ENCODE results near the gene GALM.
"Not testable (repeated sequence)": the region's sequence is repeated elsewhere in the genome, so short reads cannot be mapped to it uniquely, and the experiment has no call there.

Gene GALM

GRCh38 chr2:38650717-38651116 is 15.2 kb upstream of the GALM start:
- no peak for FAIRE-seq

- no peak for FAIRE-seq
These were observed 13.3 kb upstream of the GALM start for GRCh38 chr2:38652431-38653273.

DNA sequence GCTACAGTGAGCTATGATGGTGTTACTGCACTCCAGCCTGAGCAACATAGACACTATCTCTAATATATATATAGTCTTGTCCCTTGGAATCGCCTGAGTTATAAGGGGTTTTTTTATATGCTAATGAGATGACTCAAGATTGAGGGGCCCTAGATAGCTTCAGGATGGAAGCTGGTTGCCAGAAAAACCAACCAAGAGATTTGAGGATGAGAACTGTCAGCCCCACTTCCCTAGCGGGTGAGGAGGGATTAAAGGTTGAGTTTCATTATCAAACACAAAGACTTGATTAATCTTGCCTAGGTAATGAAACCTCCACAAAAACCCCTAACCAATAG is 12.6 kb upstream of the GALM start:
- no peak for FAIRE-seq

GRCh38 chr2:38653715-38654527 is 12.0 kb upstream of the GALM start:
- no peak for FAIRE-seq

- FAIRE-seq, result no peak
These were observed 11.2 kb upstream of the GALM start for GRCh38 chr2:38654528-38655381.

GRCh38 chr2:38655441-38655840 is 10.5 kb upstream of the GALM start:
- FAIRE-seq, result no peak

DNA sequence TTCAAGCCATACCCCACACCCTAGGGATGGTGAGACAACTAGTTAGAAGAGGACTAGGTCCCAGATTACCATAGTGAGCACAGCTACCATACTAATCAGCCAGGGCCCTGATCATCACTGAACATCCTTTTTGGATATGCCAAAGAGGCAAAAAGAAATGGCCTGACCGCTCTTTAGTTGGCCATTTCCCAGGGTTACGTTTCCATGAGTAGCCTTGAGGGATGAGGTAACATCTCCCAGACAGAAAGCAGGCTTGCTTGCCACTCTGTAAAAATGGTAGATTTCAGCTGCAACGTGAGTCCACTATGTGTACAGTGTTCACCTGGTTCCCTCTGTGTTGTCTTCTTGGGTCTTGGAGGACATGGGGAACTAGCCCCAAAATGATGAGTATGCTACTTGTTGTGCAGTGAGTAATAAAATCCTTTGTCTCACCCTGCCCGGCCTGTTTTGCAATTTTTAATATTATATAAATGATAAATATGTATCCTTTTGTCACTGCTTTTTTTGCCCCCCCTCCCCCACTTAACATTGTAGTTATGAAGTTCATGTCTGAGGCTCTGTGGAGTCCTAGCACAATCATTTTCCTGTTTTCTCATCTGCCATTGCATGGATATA is 8.9 kb upstream of the GALM start:
- FAIRE-seq, result no peak

DNA sequence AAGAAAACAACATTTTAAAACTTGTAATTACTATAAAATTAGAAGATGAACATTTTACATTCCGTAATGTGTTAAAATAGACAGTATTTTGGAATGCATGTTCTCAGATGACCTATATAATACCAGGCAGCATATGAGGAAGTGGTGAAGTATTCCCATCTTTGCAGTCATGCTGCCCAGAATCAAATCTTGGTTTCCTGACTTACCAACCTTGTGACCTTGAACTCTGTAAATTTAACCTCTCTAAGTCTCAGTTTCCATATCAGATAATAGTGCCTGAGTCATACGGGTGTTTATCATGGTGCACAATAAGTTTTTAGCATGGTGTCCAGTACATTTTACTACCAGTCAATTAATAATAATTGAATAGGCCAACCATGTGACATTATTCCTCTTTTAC is 7.3 kb upstream of the GALM start:
- no peak for FAIRE-seq

DNA sequence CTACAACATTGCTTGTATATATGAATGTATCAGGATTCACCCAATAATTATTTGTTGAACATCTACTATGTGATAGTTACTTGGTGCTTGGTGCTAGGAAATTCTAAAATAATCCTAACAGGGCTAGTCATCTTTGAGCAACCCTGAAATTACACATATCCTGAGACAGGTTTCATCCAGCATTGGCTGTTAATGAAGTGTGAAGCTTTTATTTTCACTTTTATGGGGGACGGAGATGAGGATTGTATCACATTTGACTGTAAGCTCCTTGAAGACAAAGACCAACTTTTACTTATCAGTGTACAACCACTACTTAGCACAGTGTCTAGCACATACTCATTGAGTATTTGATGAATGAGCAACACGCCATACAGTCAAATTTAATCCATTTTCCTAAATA is 6.8 kb upstream of the GALM start:
- FAIRE-seq, result no peak

DNA sequence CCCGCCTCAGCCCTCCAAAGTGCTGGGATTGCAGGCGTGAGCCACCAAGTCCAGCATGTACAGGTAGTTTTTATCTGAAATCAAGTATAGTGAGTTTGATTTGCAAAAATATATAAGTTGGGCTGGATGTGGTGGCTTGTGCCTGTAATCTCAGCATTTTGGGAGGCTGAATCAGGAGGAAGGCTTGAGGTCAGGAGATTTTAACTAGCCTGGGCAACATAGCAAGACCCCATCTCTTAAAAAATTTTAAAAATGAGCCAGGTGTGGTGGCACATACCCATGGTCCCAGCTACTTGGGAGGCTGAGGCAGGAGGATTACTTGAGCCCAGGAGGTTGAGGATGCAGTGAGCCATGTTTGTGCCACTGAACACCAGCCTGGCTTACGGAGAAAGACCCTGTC is 5.6 kb upstream of the GALM start:
- no peak for FAIRE-seq

DNA sequence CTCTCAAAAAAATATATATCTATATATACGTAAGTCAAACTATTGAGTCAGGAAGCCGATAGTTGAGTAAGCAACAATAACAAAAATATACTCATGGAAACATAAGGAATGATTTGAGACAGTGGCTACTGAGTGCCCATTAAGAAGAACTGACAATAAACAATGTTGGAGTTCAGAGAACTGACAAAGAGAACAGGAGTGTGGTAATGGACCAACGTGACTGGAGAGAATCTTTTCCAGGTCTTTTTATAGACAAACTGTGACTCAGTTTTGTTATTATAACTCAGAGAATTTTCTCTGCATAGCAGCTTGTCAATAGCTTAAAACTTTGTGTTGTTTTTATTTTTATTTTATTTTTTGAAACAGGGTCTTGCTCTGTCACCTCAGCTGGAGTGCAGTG is 4.6 kb upstream of the GALM start:
- FAIRE-seq, result no peak

- FAIRE-seq, result no peak
These were observed 619 bp downstream of the GALM start for GRCh38 chr2:38666556-38666910.

- FAIRE-seq, result no peak
These were observed 2.2 kb downstream of the GALM start for GRCh38 chr2:38668092-38668491.

- no peak for FAIRE-seq
These were observed 3.0 kb downstream of the GALM start for GRCh38 chr2:38668779-38669479.

- FAIRE-seq, result no peak
These were observed 5.4 kb downstream of the GALM start for GRCh38 chr2:38671303-38671702.

DNA sequence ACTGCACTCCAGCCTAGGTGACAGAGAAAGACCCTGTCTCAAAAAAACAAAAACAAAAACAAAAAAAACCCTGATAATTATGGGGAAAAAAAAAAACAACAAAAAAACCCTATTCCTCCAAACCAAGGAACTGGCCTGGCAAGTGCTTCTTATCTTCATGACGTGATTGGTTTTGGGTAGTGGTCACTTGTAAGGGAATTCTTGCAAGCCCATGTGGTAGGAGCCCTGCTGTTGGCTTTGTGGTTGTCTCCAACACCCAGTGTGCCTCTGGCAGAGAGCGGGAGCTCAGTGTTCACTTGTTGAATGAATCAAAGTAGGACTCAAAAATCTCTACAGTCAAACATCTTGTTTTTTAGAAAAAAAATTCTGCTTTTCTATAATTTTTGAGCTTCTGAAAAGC is 6.0 kb downstream of the GALM start:
- no peak for FAIRE-seq

GRCh38 chr2:38672445-38673391 is 6.8 kb downstream of the GALM start:
- no peak for FAIRE-seq

GRCh38 chr2:38676681-38677080 is 10.8 kb downstream of the GALM start:
- FAIRE-seq, result no peak

GRCh38 chr2:38680868-38681267 is 15.0 kb downstream of the GALM start:
- not testable (repeated sequence) for FAIRE-seq

DNA sequence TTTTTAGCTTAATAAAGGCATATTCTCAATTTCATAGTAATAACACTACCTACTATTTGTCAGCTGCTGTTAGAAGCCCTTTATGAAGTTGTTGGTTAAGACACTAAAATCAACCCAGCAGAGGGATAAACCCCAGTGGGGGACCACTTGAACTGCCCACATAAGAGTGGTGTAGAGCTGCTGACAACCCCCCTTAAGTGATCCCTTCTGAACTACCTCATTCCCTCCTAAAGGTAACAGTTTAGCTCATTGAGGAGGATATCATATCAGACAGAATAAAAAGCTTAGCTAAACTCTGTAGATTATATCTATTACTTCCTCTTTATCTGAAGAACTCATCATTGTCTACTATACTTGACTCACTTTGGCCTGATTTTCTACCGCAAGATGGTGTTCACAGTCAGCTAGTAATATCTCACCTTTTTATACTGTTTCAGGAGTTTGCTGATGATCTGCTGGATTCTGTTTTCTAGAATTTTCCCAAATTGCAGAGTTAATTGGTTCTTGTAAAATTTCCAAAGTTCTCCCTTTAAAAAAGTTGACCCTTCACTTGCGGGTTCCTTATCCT is 16.2 kb downstream of the GALM start:
- FAIRE-seq, result no peak

DNA sequence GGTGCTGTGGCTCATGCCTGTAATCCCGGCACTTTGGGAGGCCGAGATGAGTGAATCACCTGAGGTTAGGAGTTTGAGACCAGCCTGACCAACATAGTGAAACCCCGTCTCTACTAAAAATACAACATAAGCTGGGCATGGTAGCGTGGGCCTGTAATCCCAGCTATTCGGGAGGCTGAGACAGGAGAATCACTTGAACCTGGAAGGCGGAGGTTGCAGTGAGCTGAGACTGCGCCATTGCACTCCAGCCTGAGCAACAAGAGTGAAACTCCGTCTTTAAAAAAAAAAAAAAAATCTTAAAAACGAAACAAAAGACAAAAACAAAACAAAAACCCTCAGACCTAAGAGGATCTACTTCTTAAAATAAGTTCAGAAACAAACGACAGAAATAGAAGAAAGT is 16.7 kb downstream of the GALM start:
- FAIRE-seq, result not testable (repeated sequence)

All from G401.6 (cell line).